ENCODE results near the gene GPR37.
A peak's percentile ranks its signal among the peaks of the same experiment; 100 is the strongest.

Gene GPR37

DNA sequence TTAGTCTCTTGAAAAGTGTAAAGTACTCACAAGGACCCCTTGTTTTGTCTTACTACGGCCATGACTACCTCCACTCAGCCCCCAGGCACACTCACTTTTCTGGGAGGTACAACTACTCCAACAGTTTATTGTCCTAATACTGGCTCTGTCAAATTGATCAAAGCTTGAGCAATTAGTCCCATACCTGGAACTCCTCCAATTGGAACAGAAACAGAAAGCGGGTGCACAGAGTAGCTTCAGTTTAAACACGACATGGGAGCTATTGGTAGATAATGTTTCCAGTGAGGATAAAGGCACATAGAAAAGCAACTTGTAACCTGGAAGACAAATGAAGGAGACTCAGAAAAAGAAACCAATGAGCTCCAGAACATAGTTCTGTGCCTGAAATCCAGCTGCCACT lies 7.7 kb upstream of the GPR37 start:
- no peak overlapping the region for H2BK5ac ChIP-seq (ENCODE audit: low read length)
- H3K9me3 ChIP-seq (replicated peaks in 1 of 2; ENCODE audit: control insufficient read depth in 2 of 2, insufficient read depth in 1 of 2, low read depth in 1 of 2, low read length in 2 of 2), result no peaks in the 10 kb centered on the region
- H3K18ac ChIP-seq (ENCODE audit: low read length), result no peak overlapping the region
- H2AFZ ChIP-seq (ENCODE audit: low read length), result no peak overlapping the region
- no peaks in the 10 kb centered on the region for H3K27me3 ChIP-seq (ENCODE audit: control insufficient read depth in 3 of 3, insufficient read depth in 3 of 3, low read depth in 1 of 3, low read length in 3 of 3)
- H3K4me2 ChIP-seq (ENCODE audit: insufficient read depth, low read length, poor library complexity, severe bottlenecking), result no peak overlapping the region
- H4K8ac ChIP-seq (ENCODE audit: low read depth, low read length), result no peak overlapping the region
- no peak overlapping the region for H2AK5ac ChIP-seq (ENCODE audit: low read depth, low read length)
- H3K4me1 ChIP-seq (ENCODE audit: control insufficient read depth in 2 of 2, insufficient read depth in 1 of 2, low read depth in 1 of 2, low read length in 2 of 2), result no peaks in the 10 kb centered on the region
- H3K4ac ChIP-seq (ENCODE audit: low read length), result no peak overlapping the region
- H3K14ac ChIP-seq (ENCODE audit: low read length), result no peak overlapping the region
- no peak overlapping the region for H3K27ac ChIP-seq (replicated peaks; ENCODE audit: low read length)
- H3K9ac ChIP-seq (ENCODE audit: low read depth, low read length, poor library complexity), result no peak overlapping the region
- H3K4me3 ChIP-seq (ENCODE audit: low read length in 2 of 2), result no peak overlapping the region
- DNase-seq (ENCODE audit: low spot score), result no peak
- no peaks in the 10 kb centered on the region for H3K36me3 ChIP-seq (replicated peaks in 1 of 2; ENCODE audit: control insufficient read depth in 2 of 2, insufficient read depth in 2 of 2, low read length in 2 of 2)
- no peaks in the 10 kb centered on the region for H3K79me1 ChIP-seq (ENCODE audit: low read depth, low read length)
- no peak overlapping the region for H4K91ac ChIP-seq (ENCODE audit: low read depth, low read length, poor library complexity)
- no CpG with 5 or more reads among the region's 3 CpGs for WGBS, 2 donors (ENCODE audit: extremely low coverage in 2 of 2, insufficient read length in 2 of 2, insufficient replicate concordance in 1 of 2)
- H2BK15ac ChIP-seq (ENCODE audit: low read length), result no peak overlapping the region
- no peak overlapping the region for H2BK120ac ChIP-seq (ENCODE audit: low read depth, low read length)
- H3K23ac ChIP-seq (ENCODE audit: low read depth, low read length, poor library complexity), result no peak overlapping the region
- H2BK12ac ChIP-seq (ENCODE audit: low read length), result no peak overlapping the region

DNA sequence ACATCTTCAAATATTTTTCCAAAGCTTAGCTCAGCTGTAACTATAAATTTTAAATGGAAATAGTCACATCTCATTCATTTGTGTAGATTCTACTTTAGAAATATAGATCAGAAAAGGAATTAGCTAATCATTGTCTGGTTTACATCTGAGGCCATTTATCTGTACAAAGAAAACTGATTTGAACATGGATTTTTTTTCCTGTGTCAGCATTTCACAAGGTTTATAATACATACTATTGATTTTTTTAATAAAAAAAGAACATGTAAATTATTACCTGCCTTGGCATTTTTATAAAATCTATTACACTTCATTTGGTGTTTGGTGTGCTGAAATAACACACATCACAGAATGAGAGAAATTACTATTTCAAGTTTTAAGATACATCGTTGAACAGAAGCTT lies 3.5 kb upstream of the GPR37 start:
- Histone ChIP-seq H3K27ac (replicated peaks; ENCODE audit: low read length) (no peak overlapping the region), H2AFZ (ENCODE audit: low read length) (no peak overlapping the region), H2BK12ac (ENCODE audit: low read length) (no peak overlapping the region), H3K4ac (ENCODE audit: low read length) (no peak overlapping the region), H3K18ac (ENCODE audit: low read length) (no peak overlapping the region), H2BK15ac (ENCODE audit: low read length) (no peak overlapping the region), H4K8ac (ENCODE audit: low read depth, low read length) (no peak overlapping the region), H3K36me3 (replicated peaks in 1 of 2; ENCODE audit: control insufficient read depth in 2 of 2, insufficient read depth in 2 of 2, low read length in 2 of 2) (no peaks in the 10 kb centered on the region), H3K9ac (ENCODE audit: low read depth, low read length, poor library complexity) (no peak overlapping the region), H3K9me3 (replicated peaks in 1 of 2; ENCODE audit: control insufficient read depth in 2 of 2, insufficient read depth in 1 of 2, low read depth in 1 of 2, low read length in 2 of 2) (peaks cover 0 to 6% of the 10 kb centered on the region in 2 donors), H3K79me1 (ENCODE audit: low read depth, low read length) (no peaks in the 10 kb centered on the region), H3K27me3 (ENCODE audit: control insufficient read depth in 3 of 3, insufficient read depth in 3 of 3, low read depth in 1 of 3, low read length in 3 of 3) (peaks cover 7 to 24% (median 11%) of the 10 kb centered on the region in 3 experiments), H3K14ac (ENCODE audit: low read length) (no peak overlapping the region), H4K91ac (ENCODE audit: low read depth, low read length, poor library complexity) (no peak overlapping the region), H3K4me3 (ENCODE audit: low read length in 2 of 2) (no peak overlapping the region), H3K23ac (ENCODE audit: low read depth, low read length, poor library complexity) (no peak overlapping the region), H3K4me2 (ENCODE audit: insufficient read depth, low read length, poor library complexity, severe bottlenecking) (no peak overlapping the region), H2AK5ac (ENCODE audit: low read depth, low read length) (no peak overlapping the region), H2BK120ac (ENCODE audit: low read depth, low read length) (no peak overlapping the region), H2BK5ac (ENCODE audit: low read length) (no peak overlapping the region), H3K4me1 (ENCODE audit: control insufficient read depth in 2 of 2, insufficient read depth in 1 of 2, low read depth in 1 of 2, low read length in 2 of 2) (peaks cover 0 to 1% of the 10 kb centered on the region in 2 donors)
- no CpG with 5 or more reads among the region's 1 CpG for WGBS, 2 donors (ENCODE audit: extremely low coverage in 2 of 2, insufficient read length in 2 of 2, insufficient replicate concordance in 1 of 2)
- DNase-seq (ENCODE audit: low spot score), result no peak

DNA sequence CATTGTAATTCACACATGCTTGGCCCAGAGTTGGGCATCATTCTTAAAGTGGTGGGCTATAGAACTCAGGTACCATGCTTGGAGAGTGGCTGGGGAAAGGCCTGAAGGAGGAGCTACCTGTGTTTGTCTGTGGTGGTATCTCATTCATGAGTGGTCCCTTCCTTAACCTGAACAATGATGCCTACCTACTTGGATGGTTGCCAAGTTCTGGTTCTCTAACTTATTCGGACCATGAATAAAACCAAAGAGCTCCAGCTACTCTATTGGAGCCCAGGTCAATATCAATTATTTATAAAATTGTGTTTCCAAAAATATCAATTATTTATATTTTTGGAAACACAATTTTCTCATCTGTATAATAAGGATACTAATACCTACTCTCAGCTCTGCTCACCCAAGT lies 2.9 kb upstream of the GPR37 start:
- Histone ChIP-seq H2AFZ (ENCODE audit: low read length) (no peak overlapping the region), H2BK15ac (ENCODE audit: low read length) (no peak overlapping the region), H2BK120ac (ENCODE audit: low read depth, low read length) (no peak overlapping the region), H2BK12ac (ENCODE audit: low read length) (no peak overlapping the region), H4K91ac (ENCODE audit: low read depth, low read length, poor library complexity) (no peak overlapping the region), H3K23ac (ENCODE audit: low read depth, low read length, poor library complexity) (no peak overlapping the region), H3K36me3 (replicated peaks in 1 of 2; ENCODE audit: control insufficient read depth in 2 of 2, insufficient read depth in 2 of 2, low read length in 2 of 2) (no peaks in the 10 kb centered on the region), H3K27me3 (ENCODE audit: control insufficient read depth in 3 of 3, insufficient read depth in 3 of 3, low read depth in 1 of 3, low read length in 3 of 3) (peaks cover 9 to 30% (median 17%) of the 10 kb centered on the region in 3 experiments), H3K9me3 (replicated peaks in 1 of 2; ENCODE audit: control insufficient read depth in 2 of 2, insufficient read depth in 1 of 2, low read depth in 1 of 2, low read length in 2 of 2) (peaks cover 2 to 13% of the 10 kb centered on the region in 2 donors), H3K4ac (ENCODE audit: low read length) (no peak overlapping the region), H2BK5ac (ENCODE audit: low read length) (no peak overlapping the region), H3K4me1 (ENCODE audit: control insufficient read depth in 2 of 2, insufficient read depth in 1 of 2, low read depth in 1 of 2, low read length in 2 of 2) (peaks cover 0 to 5% of the 10 kb centered on the region in 2 donors), H3K4me2 (ENCODE audit: insufficient read depth, low read length, poor library complexity, severe bottlenecking) (no peak overlapping the region), H3K9ac (ENCODE audit: low read depth, low read length, poor library complexity) (no peak overlapping the region), H3K79me1 (ENCODE audit: low read depth, low read length) (no peaks in the 10 kb centered on the region), H3K18ac (ENCODE audit: low read length) (no peak overlapping the region), H2AK5ac (ENCODE audit: low read depth, low read length) (no peak overlapping the region), H3K27ac (replicated peaks; ENCODE audit: low read length) (no peak overlapping the region), H3K4me3 (ENCODE audit: low read length in 2 of 2) (no peak overlapping the region), H3K14ac (ENCODE audit: low read length) (no peak overlapping the region), H4K8ac (ENCODE audit: low read depth, low read length) (no peak overlapping the region)
- DNase-seq (ENCODE audit: low spot score), result no peak
- no CpG with 5 or more reads among the region's 1 CpG for WGBS, 2 donors (ENCODE audit: extremely low coverage in 2 of 2, insufficient read length in 2 of 2, insufficient replicate concordance in 1 of 2)

DNA sequence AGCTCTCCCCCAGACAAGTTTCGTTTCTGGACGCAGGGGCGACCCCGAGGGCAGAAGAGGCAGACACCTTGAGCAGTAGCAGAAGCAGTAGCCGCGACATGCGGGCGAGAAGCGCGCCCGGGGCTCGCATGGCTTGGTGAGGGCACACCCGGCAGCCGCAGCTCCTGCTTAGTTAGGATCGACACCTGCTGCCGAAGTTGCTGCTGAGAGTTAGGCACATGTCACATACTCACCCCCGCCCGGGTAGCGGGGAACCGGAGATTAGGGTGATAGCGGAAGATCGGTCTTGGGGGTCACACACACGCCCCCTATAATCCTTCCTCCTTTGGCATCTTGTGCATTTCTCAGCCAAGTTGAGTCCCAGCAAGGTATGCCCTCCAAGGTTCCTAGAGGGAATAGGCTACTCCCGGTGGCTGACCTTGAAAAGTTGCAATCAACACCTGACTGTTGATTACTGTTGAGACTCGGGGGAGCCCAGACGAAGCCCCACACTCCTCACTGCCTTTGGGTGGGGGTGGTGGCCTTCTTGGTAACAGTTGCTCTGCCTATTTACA lies 668 bp downstream of the GPR37 start:
- no CpG with 5 or more reads among the region's 26 CpGs for WGBS, 2 donors (ENCODE audit: extremely low coverage in 2 of 2, insufficient read length in 2 of 2, insufficient replicate concordance in 1 of 2)
- peak; percentile 2 for DNase-seq (ENCODE audit: low spot score)
- H2BK120ac ChIP-seq (ENCODE audit: low read depth, low read length), result no peak overlapping the region

More for the DNA sequence above, 668 bp downstream of the GPR37 start:
- Histone ChIP-seq H3K4me2 (ENCODE audit: insufficient read depth, low read length, poor library complexity, severe bottlenecking) (peak overlapping the region; percentile 98), H3K4ac (ENCODE audit: low read length) (no peak overlapping the region), H3K4me3 (ENCODE audit: low read length in 2 of 2) (peak overlapping the region; percentile 71 to 91), H3K23ac (ENCODE audit: low read depth, low read length, poor library complexity) (peak overlapping the region; percentile 97), H3K27me3 (ENCODE audit: control insufficient read depth in 3 of 3, insufficient read depth in 3 of 3, low read depth in 1 of 3, low read length in 3 of 3) (peaks cover 9 to 41% (median 17%) of the 10 kb centered on the region in 3 experiments), H3K9me3 (replicated peaks in 1 of 2; ENCODE audit: control insufficient read depth in 2 of 2, insufficient read depth in 1 of 2, low read depth in 1 of 2, low read length in 2 of 2) (peaks cover 4 to 13% of the 10 kb centered on the region in 2 donors), H2BK15ac (ENCODE audit: low read length) (peak overlapping the region; percentile 21), H2BK12ac (ENCODE audit: low read length) (no peak overlapping the region), H2AK5ac (ENCODE audit: low read depth, low read length) (no peak overlapping the region), H3K27ac (replicated peaks; ENCODE audit: low read length) (no peak overlapping the region), H4K91ac (ENCODE audit: low read depth, low read length, poor library complexity) (no peak overlapping the region), H3K36me3 (replicated peaks in 1 of 2; ENCODE audit: control insufficient read depth in 2 of 2, insufficient read depth in 2 of 2, low read length in 2 of 2) (no peaks in the 10 kb centered on the region), H3K79me1 (ENCODE audit: low read depth, low read length) (no peaks in the 10 kb centered on the region), H3K4me1 (ENCODE audit: control insufficient read depth in 2 of 2, insufficient read depth in 1 of 2, low read depth in 1 of 2, low read length in 2 of 2) (peaks cover 0 to 5% of the 10 kb centered on the region in 2 donors), H3K14ac (ENCODE audit: low read length) (peak overlapping the region; percentile 56), H2BK5ac (ENCODE audit: low read length) (peak overlapping the region; percentile 82), H3K18ac (ENCODE audit: low read length) (peak overlapping the region; percentile 94), H4K8ac (ENCODE audit: low read depth, low read length) (no peak overlapping the region), H2AFZ (ENCODE audit: low read length) (peak overlapping the region; percentile 99), H3K9ac (ENCODE audit: low read depth, low read length, poor library complexity) (peak overlapping the region; percentile 75)
